HepG2 (cell line): ENCODE results near the gene TSN.

Source experiments
- RFXAP ChIP-seq: sonication (generic); formaldehyde crosslinking; IDR thresholded peaks from 2 replicates; pipeline ENCODE4 v1.4.0; 2020; ENCODE audit warnings: missing genetic modification reagents, borderline replicate concordance
- RNF2 ChIP-seq: fragments of 450-650 bp; conservative IDR thresholded peaks from 2 replicates; pipeline ENCODE4 v1.6.1; 2016; ENCODE audit warnings: low read depth
- YY1 ChIP-seq: IDR thresholded peaks from 2 replicates; pipeline ENCODE4 v1.6.1; 2011; ENCODE audit warnings: low read length, low read depth, moderate library complexity, mild to moderate bottlenecking; ENCODE audit not compliant: insufficient read depth, insufficient replicate concordance
- ZNF234 ChIP-seq: sonication (generic); formaldehyde crosslinking; conservative IDR thresholded peaks from 2 replicates; pipeline ENCODE4 v1.5.1; 2020; ENCODE audit warnings: mild to moderate bottlenecking, missing genetic modification reagents

DNA sequence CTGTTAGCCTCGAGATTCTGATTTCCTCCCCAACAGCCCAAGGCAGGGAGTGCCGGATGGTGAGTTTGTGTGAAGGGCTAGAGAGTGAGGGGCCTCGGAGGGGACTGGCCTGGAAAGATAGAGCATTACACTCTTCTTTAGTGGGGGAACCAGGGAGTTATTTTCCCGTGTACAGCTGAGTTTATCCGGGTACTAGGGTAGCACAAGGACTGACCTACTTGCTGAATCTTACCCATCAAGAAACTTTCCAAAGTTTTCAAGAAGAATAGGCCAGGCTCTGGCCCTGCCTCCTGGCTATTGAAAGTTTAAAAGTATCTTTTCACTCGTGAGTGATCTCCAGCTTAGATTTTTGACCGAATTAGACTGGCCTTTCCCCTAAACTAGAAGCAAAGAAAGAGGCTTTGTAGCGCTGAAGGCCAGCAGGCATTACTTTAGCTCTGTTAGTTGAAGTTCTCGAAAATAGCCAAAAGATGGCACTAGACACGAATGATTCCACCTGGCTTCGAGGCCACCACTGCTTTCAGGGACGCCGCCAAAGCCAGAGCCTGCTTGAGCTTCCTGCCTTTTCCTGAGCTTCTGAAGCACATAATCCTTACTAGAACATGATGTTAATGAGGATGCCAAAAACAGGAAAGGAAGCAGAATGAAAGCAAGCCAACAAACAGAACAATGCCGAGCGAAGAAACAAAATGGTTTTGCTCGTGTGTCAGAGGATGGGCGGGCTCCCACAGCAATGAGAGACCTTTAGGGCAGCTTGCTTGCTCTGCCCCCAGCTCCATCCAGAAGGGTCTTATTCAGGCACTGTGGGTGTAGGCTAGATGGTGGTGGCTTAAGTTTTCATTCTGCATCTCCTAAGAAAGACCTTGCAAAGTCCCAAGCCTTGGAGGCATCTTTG, 55.8 kb downstream of the TSN start:
- TF ChIP-seq RNF2 = 0 out of 2 replicates have a peak, but pooled peaks have one; percentile 24
- TF ChIP-seq YY1 = no peak
- TF ChIP-seq RFXAP (CRISPR knock-in tag) = no peak
- TF ChIP-seq ZNF234 (CRISPR knock-in tag) = no peak
